OCI-LY7 (cell line): ENCODE results near the gene CDC42EP3. TPM values are rescaled to one million over a fixed set of nuclear protein-coding genes. Genes with fewer than 3 reads are reported as not detected.
A peak's percentile ranks its signal among the peaks of the same experiment; 100 is the strongest.

ENCODE experiments used
- BruUV-seq: library from RNA; stranded (reverse); fragments of 400-500 nt; replicated peaks from 2 replicates; lab custom pipeline; 2021; lab: Mats Ljungman, UMichigan
- CTCF ChIA-PET: fragments of 300-600 bp; sonication (Branson Sonifier 250); formaldehyde crosslinking; loops from one replicate; lab custom pipeline; 2022; ENCODE audit warnings: antibody characterized with exemption; ENCODE audit not compliant: unreplicated experiment; lab: Charles Lee
- POLR2A ChIA-PET: fragments of 300-600 bp; sonication (Branson Sonifier 250); formaldehyde crosslinking; loops from one replicate; lab custom pipeline; 2022; ENCODE audit warnings: antibody characterized with exemption; lab: Charles Lee
- DNase-seq: peaks from one replicate; pipeline ENCODE4 v3.0.0-alpha.2; 2015; ENCODE audit warnings: low spot score
- H2AFZ ChIP-seq: fragments of 200-600 bp; sonication (generic), shearing (Covaris generic); 2 replicates; pipeline ENCODE4 v1.6.1; 2014; ENCODE audit warnings: mild to moderate bottlenecking, antibody characterized with exemption, low read length, moderate library complexity
- H3K27ac ChIP-seq: fragments of 200-600 bp; sonication (generic); 2 replicates; pipeline ENCODE4 v1.5.1; 2014; ENCODE audit warnings: mixed run types, low read depth, mild to moderate bottlenecking, moderate library complexity, low read length, inconsistent platforms; ENCODE audit not compliant: poor library complexity, severe bottlenecking
- H3K36me3 ChIP-seq: fragments of 200-600 bp; sonication (generic); 2 replicates; pipeline ENCODE4 v1.6.1; 2014; ENCODE audit warnings: mild to moderate bottlenecking, antibody characterized with exemption, low read length, moderate library complexity, mixed read lengths; ENCODE audit not compliant: insufficient read depth
- H3K4me1 ChIP-seq: fragments of 200-600 bp; sonication (generic); 2 replicates; pipeline ENCODE4 v1.5.1; 2014; ENCODE audit warnings: mild to moderate bottlenecking, low read length; ENCODE audit not compliant: insufficient read depth, poor library complexity, severe bottlenecking
- H3K4me2 ChIP-seq: fragments of 200-600 bp; sonication (generic); 2 replicates; pipeline ENCODE4 v1.6.1; 2014; ENCODE audit warnings: mild to moderate bottlenecking, low read length
- H3K4me3 ChIP-seq: fragments of 200-600 bp; sonication (generic); 2 replicates; pipeline ENCODE4 v1.5.1; 2014; ENCODE audit warnings: mild to moderate bottlenecking, low read depth, low read length; ENCODE audit not compliant: poor library complexity, severe bottlenecking
- H3K79me2 ChIP-seq: fragments of 200-600 bp; sonication (generic); 2 replicates; pipeline ENCODE4 v1.6.1; 2016; ENCODE audit warnings: low read depth, mild to moderate bottlenecking, low read length, moderate library complexity, mixed read lengths; ENCODE audit not compliant: insufficient read depth
- H3K9me2 ChIP-seq: fragments of 200-600 bp; sonication (generic); 2 replicates; pipeline ENCODE4 v1.6.1; 2016; ENCODE audit warnings: mild to moderate bottlenecking, low read length, mixed read lengths; ENCODE audit not compliant: insufficient read depth
- H3K9me3 ChIP-seq: fragments of 200-600 bp; sonication (generic); 2 replicates; pipeline ENCODE4 v1.6.1; 2014; ENCODE audit warnings: mild to moderate bottlenecking, mixed run types, low read length, mixed read lengths
- H4K20me1 ChIP-seq: fragments of 200-600 bp; sonication (generic); 2 replicates; pipeline ENCODE4 v1.6.1; 2014; ENCODE audit warnings: mild to moderate bottlenecking, antibody characterized with exemption, low read length, moderate library complexity, mixed read lengths; ENCODE audit not compliant: insufficient read depth
- EZH2phosphoT487 ChIP-seq: fragments of 200-600 bp; sonication (generic); IDR thresholded peaks from 2 replicates; pipeline ENCODE4 v1.6.1; 2018; ENCODE audit warnings: low read depth, borderline replicate concordance, mild to moderate bottlenecking, mixed run types, antibody characterized with exemption, low read length, moderate library complexity, mixed read lengths
- intact Hi-C: fragments of 100-400 bp; cut with micrococcal nuclease; formaldehyde crosslinking; loops from one replicate; pipeline ENCODE4 v1.10.0; 2022; ENCODE audit not compliant: unreplicated experiment
- total RNA-seq, 2 experiments: library from RNA; depleted of rRNA in 1 of 2; stranded (reverse); fragments of >200 nt in 1 of 2; shearing (Covaris generic) in 1 of 2; gene quantifications; 2 replicates each; pipeline ENCODE4 v1.2.3, GENCODE V29; 2014 to 2022
- TF ChIP-seq, protein P1 (sequence below): fragments of 200-600 bp; sonication (generic); conservative IDR thresholded peaks from 2 replicates; pipeline ENCODE4 v1.5.1; 2014; ENCODE audit warnings: mild to moderate bottlenecking, antibody characterized with exemption, low read length, moderate library complexity, mixed read lengths

CDC42EP3 gene
- total RNA-seq, 2 experiments from 2014 or later: 7.2 to 22.9 TPM

- Histone ChIP-seq H3K36me3 (no peaks in the 10 kb centered on the region), H3K27ac (no peak overlapping the region), H2AFZ (peak overlapping the region; percentile 50; the same call in 1 of the 2 replicates), H3K9me3 (no peaks in the 10 kb centered on the region), H3K4me2 (peak overlapping the region; percentile 5), H3K4me1 (peaks cover 16% of the 10 kb centered on the region), H3K79me2 (no peaks in the 10 kb centered on the region), H3K9me2 (no peaks in the 10 kb centered on the region), H3K4me3 (no peak overlapping the region), H4K20me1 (no peaks in the 10 kb centered on the region)
- intact Hi-C loops: no loop called here
- TF ChIP-seq, protein P1, sequence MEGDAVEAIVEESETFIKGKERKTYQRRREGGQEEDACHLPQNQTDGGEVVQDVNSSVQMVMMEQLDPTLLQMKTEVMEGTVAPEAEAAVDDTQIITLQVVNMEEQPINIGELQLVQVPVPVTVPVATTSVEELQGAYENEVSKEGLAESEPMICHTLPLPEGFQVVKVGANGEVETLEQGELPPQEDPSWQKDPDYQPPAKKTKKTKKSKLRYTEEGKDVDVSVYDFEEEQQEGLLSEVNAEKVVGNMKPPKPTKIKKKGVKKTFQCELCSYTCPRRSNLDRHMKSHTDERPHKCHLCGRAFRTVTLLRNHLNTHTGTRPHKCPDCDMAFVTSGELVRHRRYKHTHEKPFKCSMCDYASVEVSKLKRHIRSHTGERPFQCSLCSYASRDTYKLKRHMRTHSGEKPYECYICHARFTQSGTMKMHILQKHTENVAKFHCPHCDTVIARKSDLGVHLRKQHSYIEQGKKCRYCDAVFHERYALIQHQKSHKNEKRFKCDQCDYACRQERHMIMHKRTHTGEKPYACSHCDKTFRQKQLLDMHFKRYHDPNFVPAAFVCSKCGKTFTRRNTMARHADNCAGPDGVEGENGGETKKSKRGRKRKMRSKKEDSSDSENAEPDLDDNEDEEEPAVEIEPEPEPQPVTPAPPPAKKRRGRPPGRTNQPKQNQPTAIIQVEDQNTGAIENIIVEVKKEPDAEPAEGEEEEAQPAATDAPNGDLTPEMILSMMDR: no peak
- no peak for TF ChIP-seq EZH2phosphoT487
- CTCF ChIA-PET: no interaction called here
- BruUV-seq: no TSS peak
- POLR2A ChIA-PET: interaction anchor here (0.6 kb wide), 1 partner anchor 28 kb away, joined by 3 read pairs; no protein-coding TSS in a partner anchor
- peak; percentile 26 for DNase-seq
Observed at GRCh38 chr2:37615804-37616676, 55.4 kb downstream of the CDC42EP3 start.

DNA sequence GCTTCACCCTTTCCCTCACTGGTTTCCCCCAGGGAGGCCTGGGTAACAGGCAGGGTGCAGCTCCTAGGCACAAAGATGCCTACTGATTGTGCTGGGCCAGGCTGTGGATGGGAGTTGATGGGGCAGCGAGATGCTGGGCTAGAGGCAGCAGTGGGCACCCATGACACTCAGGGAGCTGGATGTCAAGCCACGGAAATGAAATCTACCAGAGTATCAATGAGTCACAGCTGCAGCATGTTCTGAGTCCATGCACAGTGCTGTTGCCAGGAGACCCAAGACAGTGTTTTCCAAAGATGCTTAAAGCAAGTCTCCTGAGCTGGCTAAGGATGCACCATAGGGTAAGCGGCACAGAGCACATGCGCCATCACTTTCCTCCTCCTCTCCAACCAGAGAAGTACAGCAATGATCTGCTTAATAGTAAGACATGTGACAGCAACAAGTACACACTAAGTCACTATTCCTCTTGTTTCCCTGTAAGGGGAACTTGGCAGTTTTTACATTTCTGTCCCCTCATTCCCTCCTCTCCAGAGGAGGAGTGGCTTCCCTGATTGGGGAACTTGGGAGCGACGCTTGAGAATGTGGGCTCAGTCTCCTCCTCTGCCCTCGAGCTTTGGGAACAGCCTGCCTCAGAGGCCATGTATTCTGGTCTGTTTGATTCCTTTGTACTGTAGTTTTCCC lies 57.2 kb downstream of the CDC42EP3 start:
- Histone ChIP-seq H3K4me1 (peaks cover 16% of the 10 kb centered on the region), H3K79me2 (no peaks in the 10 kb centered on the region), H4K20me1 (no peaks in the 10 kb centered on the region), H3K4me3 (no peak overlapping the region), H3K27ac (no peak overlapping the region), H3K9me2 (no peaks in the 10 kb centered on the region), H3K4me2 (no peak overlapping the region), H3K9me3 (no peaks in the 10 kb centered on the region), H3K36me3 (no peaks in the 10 kb centered on the region), H2AFZ (no peak overlapping the region)
- TF ChIP-seq, protein P1: no peak
- TF ChIP-seq EZH2phosphoT487: no peak
- intact Hi-C loops: no loop called here
- BruUV-seq: no TSS peak
- POLR2A ChIA-PET: interaction anchor here (0.7 to 1.0 kb wide), 3 partner anchors 9 to 329 kb away, joined by 3 read pairs; no protein-coding TSS in a partner anchor
- CTCF ChIA-PET: interaction anchor here (0.6 kb wide), 1 partner anchor 38 kb away, joined by 3 read pairs; no protein-coding TSS in a partner anchor
- no peak for DNase-seq
